GM18498 (cell line): ENCODE data around the gene ASB3.
"Not testable (repeated sequence)": the region's sequence is repeated elsewhere in the genome, so short reads cannot be mapped to it uniquely, and the experiment has no call there.

Experiments used
- ATAC-seq: cut with Tn5 transposase; IDR thresholded peaks from one replicate; pipeline ENCODE4 v1.9.1; 2021; ENCODE audit warnings: mild to moderate bottlenecking, moderate library complexity; ENCODE audit not compliant: unreplicated experiment

ASB3 gene, protein sequence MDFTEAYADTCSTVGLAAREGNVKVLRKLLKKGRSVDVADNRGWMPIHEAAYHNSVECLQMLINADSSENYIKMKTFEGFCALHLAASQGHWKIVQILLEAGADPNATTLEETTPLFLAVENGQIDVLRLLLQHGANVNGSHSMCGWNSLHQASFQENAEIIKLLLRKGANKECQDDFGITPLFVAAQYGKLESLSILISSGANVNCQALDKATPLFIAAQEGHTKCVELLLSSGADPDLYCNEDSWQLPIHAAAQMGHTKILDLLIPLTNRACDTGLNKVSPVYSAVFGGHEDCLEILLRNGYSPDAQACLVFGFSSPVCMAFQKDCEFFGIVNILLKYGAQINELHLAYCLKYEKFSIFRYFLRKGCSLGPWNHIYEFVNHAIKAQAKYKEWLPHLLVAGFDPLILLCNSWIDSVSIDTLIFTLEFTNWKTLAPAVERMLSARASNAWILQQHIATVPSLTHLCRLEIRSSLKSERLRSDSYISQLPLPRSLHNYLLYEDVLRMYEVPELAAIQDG

DNA sequence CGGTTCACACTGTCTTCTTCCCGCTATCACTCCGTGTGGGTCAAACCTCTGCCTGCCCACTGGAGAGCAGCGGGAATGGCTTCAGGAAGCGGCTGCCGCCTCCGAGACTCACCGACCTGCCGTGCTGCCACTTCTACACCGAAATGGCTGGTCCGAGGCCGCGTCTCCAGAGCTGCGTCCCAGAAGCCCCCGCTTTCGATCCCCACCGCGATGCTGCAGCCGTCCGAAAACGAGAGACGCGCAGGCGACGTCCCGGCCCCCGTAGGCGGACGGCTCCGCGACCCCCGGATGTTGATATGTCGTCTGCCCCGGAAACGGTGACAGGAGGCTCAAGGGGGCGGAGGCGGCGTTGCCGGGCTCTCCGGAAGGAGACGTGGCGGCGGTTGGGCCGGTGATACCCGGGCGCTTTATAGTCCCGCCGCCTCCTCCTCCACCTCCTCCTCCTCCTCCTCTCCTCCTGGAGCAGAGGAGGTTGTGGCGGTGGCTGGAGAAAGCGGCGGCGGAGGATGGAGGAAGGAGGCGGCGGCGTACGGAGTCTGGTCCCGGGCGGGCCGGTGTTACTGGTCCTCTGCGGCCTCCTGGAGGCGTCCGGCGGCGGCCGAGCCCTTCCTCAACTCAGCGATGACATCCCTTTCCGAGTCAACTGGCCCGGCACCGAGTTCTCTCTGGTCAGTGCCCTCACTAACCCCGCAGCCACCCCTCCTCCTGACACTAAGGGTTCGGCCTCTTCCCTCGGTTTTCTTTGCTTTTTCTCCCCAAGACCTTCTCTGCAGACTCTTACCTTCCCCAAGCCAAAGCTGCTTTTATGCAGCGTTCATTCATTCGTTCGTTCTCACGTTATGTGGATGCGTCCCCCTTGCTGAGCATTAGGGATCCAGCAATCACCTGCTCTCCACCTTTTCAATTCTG, at the start of gene ASB3, which contains the start of gene ERLEC1:
Gene ASB3, minus strand, starts transcription at position 249 of the 909 bp plus-strand sequence. CDS start 21,381 bp downstream, outside the sequence.
Gene ERLEC1, plus strand, starts transcription at position 340 of the 909 bp plus-strand sequence. Its CDS starts 167 bp downstream, at position 507.
- peak; percentile 96 for ATAC-seq

DNA sequence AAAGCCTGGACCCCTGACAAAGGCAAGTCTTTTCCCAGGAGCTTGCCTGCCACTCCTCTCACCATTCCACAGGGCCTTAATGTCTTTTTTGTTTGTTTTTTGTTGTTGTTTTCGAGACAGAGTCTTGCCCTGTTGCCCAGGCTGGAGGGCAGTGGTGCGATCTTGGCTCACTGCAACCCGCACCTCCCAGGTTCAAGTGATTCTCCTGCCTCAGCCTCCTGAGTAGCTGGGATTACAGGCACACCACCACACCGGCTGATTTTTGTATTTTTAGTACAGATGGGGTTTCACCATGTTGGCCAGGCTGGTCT, 43.2 kb upstream of the ASB3 start:
- not testable (repeated sequence) for ATAC-seq

DNA sequence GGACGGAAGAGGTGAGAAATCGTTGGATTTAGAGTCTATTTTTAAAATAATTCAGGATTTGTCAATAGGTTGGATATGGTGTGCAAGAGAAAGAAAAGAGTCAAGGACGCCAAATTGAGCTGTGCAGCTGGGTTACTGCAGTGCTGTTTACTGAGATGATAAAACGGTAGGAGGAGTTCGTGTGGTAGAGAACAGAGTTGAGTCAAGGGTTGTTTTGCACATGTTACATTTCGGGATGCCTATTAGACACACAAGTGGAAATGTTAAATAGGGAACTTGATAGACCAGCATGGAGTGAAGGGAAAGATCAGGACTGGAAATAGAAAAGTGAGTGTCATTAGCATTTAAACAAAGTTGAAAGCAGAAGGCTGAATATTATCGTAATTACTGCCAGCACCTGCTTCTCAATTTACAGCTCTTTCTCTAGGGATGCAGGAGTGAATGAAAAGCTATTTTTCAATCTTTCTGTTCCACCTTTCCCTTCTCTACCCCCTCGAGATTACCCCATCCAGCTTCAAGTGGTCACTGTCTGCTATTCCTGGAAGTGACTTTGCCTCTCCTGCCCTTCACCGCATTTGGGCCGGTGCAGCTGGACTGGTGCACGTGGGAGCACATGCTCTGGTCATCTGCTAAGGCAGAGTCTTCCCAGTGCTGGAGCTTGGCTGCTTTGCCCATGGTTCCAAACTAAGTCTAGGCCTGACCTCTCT, 42.7 kb upstream of the ASB3 start:
- ATAC-seq: no peak

DNA sequence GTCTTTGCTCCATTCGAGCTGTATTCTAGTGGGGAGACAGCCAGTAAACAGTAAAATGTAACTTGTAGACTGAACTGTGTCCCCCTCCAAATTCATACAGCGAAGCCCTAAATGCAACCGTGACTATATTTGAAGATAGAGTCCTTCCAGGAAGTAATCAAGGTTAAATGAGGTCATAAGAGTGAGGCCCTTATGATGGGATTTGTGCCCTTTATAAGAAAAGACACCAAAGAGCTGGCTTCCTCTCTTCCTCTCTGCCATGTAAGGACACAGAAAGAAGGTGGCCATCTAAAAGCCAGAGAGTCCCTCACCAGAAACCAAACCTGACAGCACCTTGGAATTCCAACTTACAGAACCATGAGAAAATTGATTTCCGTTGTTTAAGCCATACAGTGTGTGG, 41.6 kb upstream of the ASB3 start:
- no peak for ATAC-seq

DNA sequence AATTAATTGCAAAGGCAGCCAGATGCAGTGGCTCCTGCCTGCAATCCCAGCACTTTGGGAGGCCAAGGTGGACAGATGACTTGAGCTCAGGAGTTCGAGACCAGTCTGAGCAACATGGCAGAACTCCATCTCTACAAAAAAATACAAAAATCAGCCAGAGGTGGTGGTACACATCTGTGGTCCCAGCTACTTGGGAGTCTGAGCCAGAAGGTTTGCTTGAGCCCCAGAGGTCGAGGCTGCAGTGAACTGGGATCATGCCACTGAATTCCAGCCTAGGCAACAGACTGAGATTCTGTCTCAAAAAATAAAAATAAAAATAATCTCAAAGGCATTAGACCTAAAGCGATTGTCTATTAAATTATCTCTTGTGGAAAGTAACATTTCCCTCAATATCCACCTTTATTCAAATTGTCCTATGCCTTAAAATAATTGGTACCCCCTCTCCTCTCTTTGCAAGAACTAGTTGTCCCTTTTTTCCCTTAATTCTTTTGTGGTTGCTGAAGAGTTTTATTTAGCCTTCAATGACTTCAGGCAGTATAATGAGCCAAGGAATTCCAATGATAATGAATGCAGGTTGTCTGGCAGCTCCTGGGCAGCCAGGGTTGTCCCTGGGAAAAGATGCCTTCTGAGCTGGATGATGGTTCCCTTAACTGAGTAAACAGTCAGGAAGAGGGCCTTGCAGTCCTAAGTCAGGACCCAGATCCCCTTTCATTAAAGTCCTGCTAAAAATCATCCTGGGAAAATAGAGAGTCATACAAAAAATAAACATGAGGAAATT, 40.8 kb upstream of the ASB3 start:
- no peak for ATAC-seq

DNA sequence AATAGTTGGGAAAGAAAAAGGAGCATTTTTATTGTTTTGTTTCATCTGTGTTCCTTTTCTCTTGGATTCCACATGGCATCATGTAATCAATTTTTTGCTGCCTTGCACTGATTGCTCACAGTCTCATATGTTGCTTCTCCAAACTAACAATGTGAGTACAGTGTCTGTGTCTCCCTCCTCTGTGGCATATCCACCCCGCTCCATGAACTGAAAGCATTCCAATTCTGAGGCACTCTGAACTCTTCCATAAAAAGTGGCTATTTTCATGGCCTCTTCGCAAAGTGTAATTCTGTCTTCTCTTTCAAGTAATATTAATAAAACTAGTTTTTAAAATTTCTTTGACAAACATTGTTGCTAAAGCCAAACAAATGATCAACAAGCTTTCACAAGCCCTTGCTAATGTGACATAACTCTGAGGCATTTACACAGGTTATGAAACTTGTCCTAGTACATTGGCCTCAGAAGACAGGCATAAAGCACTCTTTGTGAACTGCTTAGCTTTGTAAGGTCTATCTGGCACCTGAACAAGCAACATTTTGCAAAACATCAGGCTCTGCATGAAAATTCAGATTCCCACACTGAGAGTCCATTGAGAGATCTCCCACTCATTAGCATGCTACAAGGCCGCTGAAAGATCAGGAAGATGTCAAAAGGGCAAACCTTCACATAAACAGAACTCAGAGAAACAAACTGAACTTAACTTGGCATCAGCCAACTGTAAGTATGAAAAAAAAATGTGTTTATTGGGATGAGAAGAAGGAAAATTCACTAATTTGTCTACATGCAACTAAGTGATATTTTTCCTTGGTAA, 40.0 kb upstream of the ASB3 start:
- no peak for ATAC-seq

DNA sequence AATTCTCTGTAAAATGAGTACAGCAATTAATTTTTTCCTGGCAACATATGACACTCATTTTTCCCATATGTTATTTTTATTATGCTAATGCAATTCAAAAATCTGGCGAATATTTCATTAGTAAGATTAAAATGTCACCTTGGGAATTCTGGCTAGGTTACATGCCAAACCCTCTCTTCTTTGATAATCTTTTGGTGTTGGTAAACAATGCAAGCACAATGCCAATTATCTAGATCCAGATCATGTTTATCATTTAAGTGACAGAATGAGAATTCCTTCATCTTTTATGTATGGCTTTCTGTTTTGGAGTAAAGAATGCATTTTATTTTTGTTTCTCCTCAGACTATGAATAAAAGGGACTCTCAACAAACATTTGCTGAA, 39.3 kb upstream of the ASB3 start:
- ATAC-seq: no peak

DNA sequence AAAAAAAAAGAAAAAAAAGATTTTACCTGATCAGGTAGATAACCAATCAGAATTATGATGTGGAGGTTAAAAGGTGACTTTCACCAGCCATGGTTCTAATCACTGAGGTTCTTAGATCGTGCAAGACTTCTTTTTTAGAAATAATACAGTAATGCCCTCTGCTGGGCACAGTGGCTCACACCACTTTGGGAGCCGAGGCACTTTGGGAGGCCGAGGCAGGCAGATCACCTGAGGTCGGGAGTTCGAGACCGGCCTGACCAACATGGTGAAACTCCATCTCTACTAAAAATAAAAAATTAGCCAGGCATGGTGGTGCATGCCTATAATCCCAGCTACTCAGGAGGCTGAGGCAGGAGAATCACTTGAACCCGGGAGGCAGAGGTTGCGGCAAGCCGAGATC, 36.9 kb upstream of the ASB3 start:
- peak; percentile 54 for ATAC-seq

DNA sequence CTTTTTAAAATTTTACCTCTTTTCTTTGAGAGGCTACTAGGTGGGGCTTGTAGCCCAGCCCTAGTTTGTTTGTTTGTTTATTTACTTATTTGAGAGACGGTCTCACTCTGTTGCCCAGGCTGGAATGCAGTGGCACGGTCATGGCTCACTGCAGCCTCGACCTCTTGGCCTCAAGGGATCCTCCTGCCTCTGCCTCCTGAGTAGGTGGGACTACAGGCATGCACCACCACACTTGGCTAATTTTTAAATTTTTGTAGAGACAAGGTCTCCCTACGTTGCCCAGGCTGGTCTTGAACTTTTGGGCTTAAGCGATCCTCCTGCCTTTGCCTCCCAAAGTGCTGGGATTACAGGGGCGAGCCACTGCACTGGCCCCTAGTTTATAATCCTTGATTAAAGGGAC, 35.1 kb upstream of the ASB3 start:
- ATAC-seq: no peak

DNA sequence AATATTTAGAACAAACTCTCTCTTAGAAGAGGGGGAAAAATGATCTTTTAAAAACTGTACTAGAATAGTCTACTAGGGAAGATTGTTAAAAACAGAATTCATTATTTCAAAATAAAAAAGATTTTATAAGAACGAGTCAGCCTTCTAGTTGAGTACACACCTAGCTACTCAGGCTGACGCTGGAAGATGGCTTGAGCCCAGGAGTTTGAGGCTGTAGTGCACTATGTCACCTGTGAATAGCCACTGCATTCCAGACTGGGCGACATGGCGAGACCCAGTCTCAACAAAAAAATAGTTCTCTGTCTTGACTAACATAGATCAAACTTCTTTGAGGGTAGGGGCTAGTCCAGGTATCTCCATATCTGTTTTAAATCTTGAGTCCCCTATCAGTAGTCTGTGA, 34.0 kb upstream of the ASB3 start:
- ATAC-seq: no peak

DNA sequence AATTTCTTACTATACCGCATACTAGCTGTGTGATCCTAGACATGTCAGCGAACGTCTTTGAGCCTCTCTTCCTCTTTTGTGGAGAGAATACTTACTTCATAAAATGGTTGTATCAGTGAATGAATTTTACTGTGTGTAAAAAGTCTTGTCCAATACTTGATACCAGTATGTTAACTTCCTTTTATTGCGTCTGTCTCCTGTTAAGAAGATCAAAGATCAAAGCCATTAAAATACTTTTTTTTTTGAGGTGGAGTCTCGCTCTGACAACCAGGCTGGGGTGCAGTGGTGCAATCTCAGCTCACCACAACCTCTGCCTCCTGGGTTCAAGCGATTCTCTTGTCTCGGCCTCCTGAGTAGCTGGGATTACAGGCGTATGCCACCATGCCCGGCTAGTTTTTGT, 33.3 kb upstream of the ASB3 start:
- ATAC-seq: no peak

DNA sequence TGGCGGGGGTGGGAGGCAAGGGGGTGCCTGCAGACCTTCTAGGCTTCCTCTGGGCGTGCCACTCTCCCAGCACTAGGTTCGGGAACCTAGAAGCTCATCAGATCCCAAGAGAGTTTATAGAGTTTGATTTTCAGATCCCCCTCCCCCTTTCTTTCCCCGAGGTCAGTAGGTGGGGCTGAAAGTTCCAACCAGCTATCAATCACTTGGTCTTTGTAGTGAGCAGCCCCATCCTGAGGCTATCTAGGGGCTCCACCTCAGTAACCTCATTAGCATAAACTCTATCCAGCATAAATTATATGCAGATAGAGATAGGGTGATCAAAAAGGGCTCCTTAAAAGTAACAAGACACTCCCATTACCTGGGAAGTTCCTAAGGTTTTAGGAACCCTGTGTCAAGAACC, 32.9 kb upstream of the ASB3 start:
- no peak for ATAC-seq

DNA sequence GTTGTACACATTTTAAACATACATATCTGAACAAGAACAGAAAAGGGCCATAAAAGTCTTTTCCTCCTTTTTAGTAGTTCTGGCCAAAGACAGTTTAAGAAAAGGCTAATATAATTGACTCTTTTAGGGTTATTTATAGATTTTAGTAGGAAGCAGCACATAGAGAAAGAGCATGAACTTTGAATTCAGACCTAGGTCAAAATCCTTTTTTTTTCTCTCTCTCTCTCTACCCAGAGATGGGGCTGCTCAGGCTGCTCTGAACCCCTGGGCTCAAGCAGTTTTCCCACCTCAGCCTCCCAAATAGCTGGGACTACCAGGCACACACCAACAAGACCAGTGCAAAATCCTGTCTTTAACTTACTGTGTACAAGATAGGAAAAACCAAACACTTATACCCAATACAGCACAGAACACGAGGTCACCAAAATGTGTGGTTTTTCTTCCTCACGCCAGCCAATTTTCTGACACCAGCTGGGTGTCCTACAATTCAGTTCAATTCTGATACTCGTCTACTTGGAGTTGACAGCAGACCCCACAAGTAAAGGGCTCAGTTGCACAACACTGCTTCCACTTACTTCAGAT, 32.2 kb upstream of the ASB3 start:
- no peak for ATAC-seq

DNA sequence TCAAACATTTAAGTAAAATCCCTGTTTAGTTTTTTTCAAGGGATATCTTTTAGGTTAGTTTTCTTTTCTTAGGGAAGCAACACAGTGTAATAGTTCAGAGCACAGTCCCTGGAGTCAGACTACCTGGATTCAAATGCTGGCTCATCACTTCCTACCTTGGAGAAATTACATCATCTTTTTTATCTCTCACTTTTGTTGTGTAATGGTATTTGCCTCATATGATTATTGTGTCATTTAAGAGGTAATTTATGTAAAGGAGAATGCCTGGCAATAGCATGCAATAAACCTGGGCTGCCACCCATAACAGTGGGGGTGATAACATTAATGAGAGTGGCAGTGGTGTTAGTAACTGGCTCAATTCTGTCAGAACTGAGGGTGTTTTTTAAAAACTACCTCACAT, 26.4 kb upstream of the ASB3 start:
- no peak for ATAC-seq

DNA sequence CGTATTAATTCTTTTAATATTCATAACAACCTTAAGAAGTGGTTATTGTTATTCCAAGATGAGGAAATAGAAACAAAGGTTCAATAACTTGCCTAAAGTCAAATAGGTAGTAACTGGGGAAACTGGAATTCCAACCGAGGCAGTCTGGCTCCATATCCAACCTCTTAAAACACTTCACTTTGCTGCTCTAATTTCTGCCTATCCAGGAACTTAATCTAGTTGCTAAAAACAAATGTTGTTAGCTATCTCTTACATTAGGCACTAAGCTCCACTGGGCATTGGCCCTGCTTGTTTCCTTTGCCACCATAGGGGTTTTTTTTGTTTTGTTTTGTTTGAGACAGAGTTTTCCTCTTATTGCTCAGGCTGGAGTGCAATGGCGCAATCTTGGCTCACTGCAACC, 24.8 kb upstream of the ASB3 start:
- ATAC-seq: no peak

DNA sequence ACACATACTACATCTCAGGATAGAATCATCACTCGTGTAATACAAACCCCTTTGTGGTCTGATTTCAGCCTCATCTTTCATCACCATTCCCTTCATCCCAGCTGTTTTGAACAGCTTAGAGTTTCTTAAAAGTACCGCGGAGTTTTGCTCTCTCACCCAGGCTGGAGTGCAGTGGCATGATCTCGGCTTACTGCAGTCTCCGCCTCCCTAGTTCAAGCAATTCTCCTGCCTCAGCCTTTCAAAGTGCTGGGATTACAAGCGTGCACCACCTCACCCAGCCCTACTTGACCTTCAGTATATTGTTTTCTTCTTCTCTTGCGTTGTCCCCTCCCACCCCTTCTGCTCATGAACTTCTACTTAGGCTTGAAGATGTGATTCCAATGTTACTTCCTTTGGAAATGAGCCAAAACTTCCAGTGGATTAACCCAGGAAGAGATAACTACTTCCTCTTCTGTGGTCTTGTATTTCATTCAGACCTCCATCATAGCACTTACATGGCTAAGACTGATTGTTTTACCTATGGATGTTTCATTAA, 15.9 kb upstream of the ASB3 start:
- ATAC-seq: no peak

DNA sequence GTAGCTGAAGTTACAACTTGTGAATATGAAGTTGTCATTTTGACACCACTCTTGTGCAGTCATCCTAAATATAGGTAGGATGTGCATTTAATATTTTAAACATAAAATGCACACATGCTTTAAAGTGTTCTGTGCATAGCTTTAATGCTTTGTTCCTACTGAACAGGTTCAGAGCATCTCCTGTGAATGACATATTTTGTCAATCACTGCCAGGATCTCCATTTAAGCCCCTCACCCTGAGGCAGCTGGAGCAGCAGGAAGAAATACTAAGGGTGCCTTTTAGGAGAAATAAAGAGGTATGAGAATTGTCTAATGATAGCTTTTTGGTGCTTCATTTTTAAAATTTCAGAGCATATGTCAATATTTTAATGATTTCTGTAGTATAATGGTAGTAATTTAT, 14.8 kb upstream of the ASB3 start:
- no peak for ATAC-seq

DNA sequence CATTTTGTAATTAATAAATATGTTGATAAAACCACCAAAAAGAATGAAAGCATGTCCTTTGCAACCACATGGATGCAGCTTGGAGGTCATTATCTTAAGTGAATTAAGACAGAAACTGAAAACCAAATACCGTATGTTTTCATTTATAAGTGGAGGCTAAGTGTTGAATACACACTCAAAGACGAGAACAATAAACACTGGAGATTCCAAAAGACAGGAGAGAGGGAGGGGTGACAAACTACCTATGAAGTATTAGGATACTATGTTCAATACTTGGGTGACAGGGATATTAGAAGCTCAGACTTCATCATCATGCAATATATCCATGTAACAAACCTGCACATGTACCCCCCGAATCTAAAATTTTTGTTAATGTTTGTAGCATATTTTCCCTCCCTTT, 7.1 kb upstream of the ASB3 start:
- no peak for ATAC-seq

DNA sequence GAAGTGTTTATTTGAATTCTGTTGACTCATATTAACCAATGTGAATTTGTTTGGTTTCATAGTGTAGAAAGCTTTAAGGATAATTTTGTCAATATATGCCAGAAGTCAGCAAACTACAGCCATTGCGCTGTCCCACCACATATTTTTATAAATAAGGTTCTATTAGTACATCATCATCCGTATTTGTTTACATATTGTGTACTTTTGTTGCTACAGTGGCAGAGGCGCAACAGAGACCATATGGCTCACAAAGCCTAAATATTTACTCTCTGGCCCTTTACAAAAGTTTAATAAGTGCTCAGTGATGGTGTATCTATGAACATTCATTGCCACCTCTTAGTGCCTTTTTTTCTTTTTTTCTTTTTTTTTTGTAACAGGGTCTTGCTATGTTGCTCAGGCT, 6.5 kb upstream of the ASB3 start:
- no peak for ATAC-seq
